Colonic mucosa (tissue), 4 donors: ENCODE measurements around the gene USP20. TPM values are rescaled to one million over a fixed set of nuclear protein-coding genes. Genes with fewer than 3 reads are reported as not detected.

ENCODE experiments used
- DNase-seq: peaks from one replicate; pipeline ENCODE4 v3.0.0-alpha.2; 2020
- H3K27ac ChIP-seq: fragments of 200-600 bp; one replicate; pipeline ENCODE4 v1.8.0; 2021
- H3K27me3 ChIP-seq: fragments of 200-600 bp; one replicate; pipeline ENCODE4 v1.8.0; 2021
- H3K36me3 ChIP-seq: fragments of 200-600 bp; one replicate; pipeline ENCODE4 v1.8.0; 2021
- H3K4me1 ChIP-seq: fragments of 200-600 bp; one replicate; pipeline ENCODE4 v1.8.0; 2021; ENCODE audit warnings: mild to moderate bottlenecking
- H3K4me3 ChIP-seq: fragments of 200-600 bp; one replicate; pipeline ENCODE4 v1.8.0; 2021
- H3K9ac ChIP-seq, 2 donors: one replicate each; pipeline ENCODE4 v1.7.0; 2013; ENCODE audit warnings: control low read depth in 2 of 2, low read depth in 2 of 2, low read length in 2 of 2
- H3K9me3 ChIP-seq: fragments of 200-600 bp; one replicate; pipeline ENCODE4 v1.8.0; 2021
- CTCF ChIP-seq: fragments of 200-600 bp; IDR thresholded peaks from one replicate; pipeline ENCODE4 v1.8.0; 2022; ENCODE audit warnings: antibody characterized with exemption, mild to moderate bottlenecking
- intact Hi-C: fragments of 100-400 bp; cut with DNase I; formaldehyde crosslinking; loops from one replicate; pipeline ENCODE4 v1.14.1; 2022
- total RNA-seq, 2 donors: library from RNA; stranded (reverse); fragmentation: NEBNext Ultra II Directional in 1 of 2; extraction: Animal tissue kit (Norgen Biotek cat#: 25700) in 1 of 2; gene quantifications; one replicate each; pipeline ENCODE4 v1.2.1, GENCODE V29; 2021
- donor health status: healthy.
- donor health status: DM: no; HTN: no; CAD: no.
- donor health status: DM: no; HTN: no; CAD: no.

Gene USP20
- total RNA-seq, 2 donors from 2014 or later: 14.7 to 20.0 TPM

- Histone ChIP-seq H3K4me3 (peak within 1 kb of the TSS; percentile 79), H3K4me1 (peaks cover 6% of the 10 kb centered on the region), H3K27ac (peak within 1 kb of the TSS; percentile 63), H3K9me3 (no peaks in the 10 kb centered on the region), H3K9ac (peak within 1 kb of the TSS; percentile 76 to 78), H3K27me3 (no peaks in the 10 kb centered on the region), H3K36me3 (no peaks in the 10 kb centered on the region)
- intact Hi-C loops: no loop called here
- DNase-seq: peak; percentile 96
- no peak for TF ChIP-seq CTCF
Measured at GRCh38 chr9:129823935-129824601, 11.2 kb upstream of the USP20 start, which contains the start of gene TOR1A. TSS of gene TOR1A (minus strand) at chr9:129824136. CDS start at chr9:129824085, 51 bp downstream.

DNA sequence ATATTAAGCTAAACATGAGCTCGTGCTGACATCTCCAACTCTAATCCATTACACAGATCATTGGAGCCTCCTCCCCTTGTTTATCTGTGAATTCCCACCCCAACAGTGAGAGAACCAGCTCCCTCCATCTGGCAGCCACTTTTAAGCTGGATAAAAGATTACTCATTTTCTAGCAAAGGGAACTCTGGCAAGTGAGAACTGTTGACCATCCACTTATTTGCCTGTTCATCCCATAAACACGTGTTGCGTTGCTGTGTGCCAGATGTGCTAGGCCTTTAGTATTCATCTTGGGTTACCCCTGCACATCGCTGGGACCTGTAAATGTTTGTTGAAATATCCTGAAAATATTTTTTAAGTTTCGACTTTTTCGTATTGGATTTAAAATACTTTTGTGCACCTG is 8.9 kb upstream of the USP20 start:
- H3K4me1 ChIP-seq: peaks cover 6% of the 10 kb centered on the region
- H3K27ac ChIP-seq: no peak overlapping the region
- no peak for TF ChIP-seq CTCF
- no peak for DNase-seq
- no peak overlapping the region for H3K9ac ChIP-seq
- no peaks in the 10 kb centered on the region for H3K27me3 ChIP-seq
- intact Hi-C loops: no loop called here
- peaks cover 8% of the 10 kb centered on the region for H3K36me3 ChIP-seq
- no peak overlapping the region for H3K4me3 ChIP-seq
- no peaks in the 10 kb centered on the region for H3K9me3 ChIP-seq

- H3K36me3 ChIP-seq: peaks cover 13% of the 10 kb centered on the region
- DNase-seq: no peak
- no peak overlapping the region for H3K9ac ChIP-seq
- peaks cover 6% of the 10 kb centered on the region for H3K4me1 ChIP-seq
- TF ChIP-seq CTCF: no peak
- H3K27me3 ChIP-seq: no peaks in the 10 kb centered on the region
- no peaks in the 10 kb centered on the region for H3K9me3 ChIP-seq
- H3K4me3 ChIP-seq: no peak overlapping the region
- no peak overlapping the region for H3K27ac ChIP-seq
- intact Hi-C loops: no loop called here
Measured at GRCh38 chr9:129826759-129827158, 8.5 kb upstream of the USP20 start.

GRCh38 chr9:129828051-129828450 is 7.2 kb upstream of the USP20 start:
- intact Hi-C loops: no loop called here
- no peak for DNase-seq
- no peaks in the 10 kb centered on the region for H3K27me3 ChIP-seq
- H3K4me3 ChIP-seq: no peak overlapping the region
- H3K4me1 ChIP-seq: no peaks in the 10 kb centered on the region
- no peak for TF ChIP-seq CTCF
- H3K9me3 ChIP-seq: no peaks in the 10 kb centered on the region
- no peak overlapping the region for H3K9ac ChIP-seq
- peaks cover 17% of the 10 kb centered on the region for H3K36me3 ChIP-seq
- H3K27ac ChIP-seq: no peak overlapping the region

DNA sequence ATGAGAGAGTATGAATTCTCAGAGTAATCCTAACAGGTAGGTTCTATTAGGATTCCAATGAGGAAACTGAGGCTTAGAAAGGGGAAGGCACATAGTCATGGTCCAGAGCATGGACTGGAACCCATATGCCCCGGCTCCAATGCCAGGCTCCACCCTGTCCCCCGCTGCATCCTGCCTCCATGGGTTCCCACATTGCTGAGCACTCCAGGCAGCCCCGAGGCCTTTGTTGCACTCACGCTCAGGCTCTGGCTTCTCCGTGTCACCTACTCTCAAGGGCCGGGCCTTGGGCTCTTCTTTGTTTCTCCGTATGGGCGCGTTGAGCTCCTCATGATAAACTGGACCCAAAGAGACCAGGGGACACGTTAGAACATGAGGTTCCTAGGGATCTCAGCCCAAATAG is 6.3 kb upstream of the USP20 start:
- Histone ChIP-seq H3K4me1 (peaks cover 3% of the 10 kb centered on the region), H3K27ac (no peak overlapping the region), H3K4me3 (no peak overlapping the region), H3K9ac (no peak overlapping the region), H3K36me3 (peaks cover 17% of the 10 kb centered on the region), H3K9me3 (no peaks in the 10 kb centered on the region), H3K27me3 (no peaks in the 10 kb centered on the region)
- TF ChIP-seq CTCF: no peak
- intact Hi-C loops: no loop called here
- no peak for DNase-seq
